ENCODE measurements around the gene IFNW1.

Gene IFNW1

DNA sequence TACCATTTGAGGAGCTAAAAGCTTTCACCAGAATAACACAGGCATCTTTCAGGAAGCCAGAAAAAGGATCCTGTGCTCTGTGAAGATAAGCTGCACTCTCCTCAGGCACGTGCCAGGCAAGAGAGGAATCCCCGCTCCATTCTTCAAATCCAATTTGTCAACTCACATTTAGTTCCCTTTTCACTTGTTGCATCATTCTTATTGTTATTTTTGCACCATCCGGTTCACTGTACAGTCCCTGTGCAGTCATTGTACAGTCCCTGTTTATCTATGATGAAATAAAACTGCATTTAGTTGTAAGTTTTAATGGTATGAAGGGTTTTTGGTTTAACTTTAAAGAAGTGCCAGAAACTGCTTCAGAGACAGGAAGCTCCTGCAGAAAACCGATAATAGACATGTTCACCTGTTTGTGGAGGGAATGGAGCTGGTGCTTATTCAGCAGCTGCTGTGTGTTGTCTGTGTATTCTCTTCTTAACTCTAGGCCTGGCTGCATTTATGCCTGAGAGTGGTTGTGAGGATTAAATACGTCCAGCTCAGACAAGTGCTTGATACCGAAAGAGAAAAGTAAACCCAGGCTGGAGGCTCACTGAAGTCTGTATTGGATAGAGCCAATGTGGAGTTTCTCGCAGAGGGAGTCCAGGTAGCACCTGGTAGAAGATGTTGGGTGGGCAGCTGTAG is 22.4 kb downstream of the IFNW1 start:
- TF ChIP-seq, protein P1, sequence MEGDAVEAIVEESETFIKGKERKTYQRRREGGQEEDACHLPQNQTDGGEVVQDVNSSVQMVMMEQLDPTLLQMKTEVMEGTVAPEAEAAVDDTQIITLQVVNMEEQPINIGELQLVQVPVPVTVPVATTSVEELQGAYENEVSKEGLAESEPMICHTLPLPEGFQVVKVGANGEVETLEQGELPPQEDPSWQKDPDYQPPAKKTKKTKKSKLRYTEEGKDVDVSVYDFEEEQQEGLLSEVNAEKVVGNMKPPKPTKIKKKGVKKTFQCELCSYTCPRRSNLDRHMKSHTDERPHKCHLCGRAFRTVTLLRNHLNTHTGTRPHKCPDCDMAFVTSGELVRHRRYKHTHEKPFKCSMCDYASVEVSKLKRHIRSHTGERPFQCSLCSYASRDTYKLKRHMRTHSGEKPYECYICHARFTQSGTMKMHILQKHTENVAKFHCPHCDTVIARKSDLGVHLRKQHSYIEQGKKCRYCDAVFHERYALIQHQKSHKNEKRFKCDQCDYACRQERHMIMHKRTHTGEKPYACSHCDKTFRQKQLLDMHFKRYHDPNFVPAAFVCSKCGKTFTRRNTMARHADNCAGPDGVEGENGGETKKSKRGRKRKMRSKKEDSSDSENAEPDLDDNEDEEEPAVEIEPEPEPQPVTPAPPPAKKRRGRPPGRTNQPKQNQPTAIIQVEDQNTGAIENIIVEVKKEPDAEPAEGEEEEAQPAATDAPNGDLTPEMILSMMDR (IDR thresholded peaks at IDR 0.05; ENCODE audit: low read depth, low read length, missing control alignments) = no peak
- Histone ChIP-seq H3K27me3 (replicated peaks) (no peaks in the 10 kb centered on the region), H3K36me3 (replicated peaks) (no peaks in the 10 kb centered on the region), H3K4me3 (ENCODE audit: low read depth, low read length) (no peak overlapping the region), H3K27ac (no peak overlapping the region)
- no peak for DNase-seq
- in situ Hi-C loops (cut with HindIII; ENCODE audit: low pct_ligation_motif_present, low sequenced_read_pairs) = no loop called here

DNA sequence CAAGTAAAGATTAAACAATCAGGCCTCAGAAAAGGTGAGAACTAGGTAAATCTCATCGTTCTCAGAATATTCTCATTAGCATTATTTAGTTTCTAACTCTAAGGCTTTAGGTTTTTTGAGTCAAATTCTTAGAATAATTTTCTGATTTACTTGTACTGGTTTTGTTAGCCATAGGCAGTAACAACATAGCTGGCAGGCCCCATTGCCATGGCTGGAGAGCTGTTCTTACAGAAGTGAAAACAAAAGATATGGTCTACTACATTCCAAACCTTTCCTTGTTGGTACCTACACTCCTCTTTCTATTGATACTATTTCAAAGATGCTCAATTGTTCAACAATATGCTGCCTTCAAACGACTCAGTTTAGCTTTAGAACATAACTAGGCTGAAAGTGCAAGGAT is 27.3 kb downstream of the IFNW1 start:
- in situ Hi-C loops (cut with HindIII; ENCODE audit: low pct_ligation_motif_present, low sequenced_read_pairs) = no loop called here
- H3K27me3 ChIP-seq (replicated peaks) = no peaks in the 10 kb centered on the region
- TF ChIP-seq, protein P1 (IDR thresholded peaks at IDR 0.05; ENCODE audit: low read depth, low read length, missing control alignments) = no peak
- H3K4me3 ChIP-seq (ENCODE audit: low read depth, low read length) = no peak overlapping the region
- no peak overlapping the region for H3K27ac ChIP-seq
- no peak for DNase-seq
- no peaks in the 10 kb centered on the region for H3K36me3 ChIP-seq (replicated peaks)

DNA sequence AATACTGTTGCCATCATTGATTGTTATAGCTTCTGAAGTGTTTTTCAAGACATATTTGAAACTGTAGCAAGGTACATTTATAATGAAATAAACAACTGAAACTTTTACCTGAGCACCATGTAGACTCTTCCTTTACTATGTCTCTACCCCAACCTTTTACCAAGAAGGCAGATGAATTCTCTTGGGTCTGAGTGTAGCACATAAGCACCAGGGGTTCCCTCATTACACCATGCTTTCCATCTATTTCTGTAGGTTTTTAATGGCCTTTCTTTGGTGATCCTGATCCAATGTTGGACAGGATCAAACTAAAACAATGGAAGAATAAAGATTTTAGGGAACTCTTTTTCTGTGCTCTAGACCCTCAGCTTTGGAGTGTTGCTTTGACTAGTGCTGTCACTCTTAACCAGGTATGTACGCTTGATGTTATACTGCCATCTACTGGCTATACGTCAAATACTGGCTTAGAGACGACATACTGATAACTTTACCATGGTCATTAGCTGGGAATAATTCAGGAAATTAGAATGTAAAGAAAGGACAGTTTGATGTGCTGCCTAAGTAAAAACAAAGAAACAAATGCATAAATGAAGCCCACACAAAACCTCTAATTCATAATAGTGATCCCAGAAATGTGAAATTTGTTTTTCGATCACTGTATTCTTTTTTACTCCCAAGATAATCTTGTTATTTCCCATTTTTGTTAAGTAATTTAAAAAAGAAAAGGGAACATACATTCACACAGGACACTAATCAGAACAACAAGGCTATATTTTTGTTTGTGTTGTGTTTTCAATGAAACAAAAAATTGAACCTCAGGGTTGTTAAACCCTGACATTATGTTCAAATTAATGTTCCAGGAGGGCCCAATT is 30.7 kb downstream of the IFNW1 start:
- no peak overlapping the region for H3K27ac ChIP-seq
- TF ChIP-seq, protein P1 (IDR thresholded peaks at IDR 0.05; ENCODE audit: low read depth, low read length, missing control alignments) = peak; percentile 71
- no peaks in the 10 kb centered on the region for H3K36me3 ChIP-seq (replicated peaks)
- no peak overlapping the region for H3K4me3 ChIP-seq (ENCODE audit: low read depth, low read length)
- DNase-seq = peak; percentile 59
- in situ Hi-C loops (cut with HindIII; ENCODE audit: low pct_ligation_motif_present, low sequenced_read_pairs) = no loop called here
- no peaks in the 10 kb centered on the region for H3K27me3 ChIP-seq (replicated peaks)

DNA sequence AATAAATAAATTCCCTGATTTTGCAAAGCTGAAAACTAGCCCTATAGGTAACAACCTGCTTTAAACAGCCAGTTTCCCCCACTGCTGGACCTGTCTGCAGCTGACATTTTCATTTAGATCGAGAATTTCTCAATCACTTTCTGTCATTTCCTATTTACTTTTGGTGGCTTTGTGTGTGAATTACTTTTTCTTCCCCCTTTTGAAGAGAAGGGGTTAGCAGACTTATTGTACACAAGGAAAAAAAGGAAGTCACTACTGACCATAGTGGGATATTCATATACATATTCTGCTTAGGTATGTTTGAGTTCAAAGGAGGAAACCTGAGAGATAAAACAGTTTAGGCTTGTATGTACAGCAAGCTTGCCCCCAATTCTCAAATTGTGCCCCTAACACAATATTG is 36.8 kb downstream of the IFNW1 start:
- TF ChIP-seq, protein P1 (IDR thresholded peaks at IDR 0.05; ENCODE audit: low read depth, low read length, missing control alignments) = no peak
- Histone ChIP-seq H3K36me3 (replicated peaks) (no peaks in the 10 kb centered on the region), H3K27me3 (replicated peaks) (no peaks in the 10 kb centered on the region), H3K4me3 (ENCODE audit: low read depth, low read length) (no peak overlapping the region), H3K27ac (no peak overlapping the region)
- no peak for DNase-seq
- in situ Hi-C loops (cut with HindIII; ENCODE audit: low pct_ligation_motif_present, low sequenced_read_pairs) = no loop called here

DNA sequence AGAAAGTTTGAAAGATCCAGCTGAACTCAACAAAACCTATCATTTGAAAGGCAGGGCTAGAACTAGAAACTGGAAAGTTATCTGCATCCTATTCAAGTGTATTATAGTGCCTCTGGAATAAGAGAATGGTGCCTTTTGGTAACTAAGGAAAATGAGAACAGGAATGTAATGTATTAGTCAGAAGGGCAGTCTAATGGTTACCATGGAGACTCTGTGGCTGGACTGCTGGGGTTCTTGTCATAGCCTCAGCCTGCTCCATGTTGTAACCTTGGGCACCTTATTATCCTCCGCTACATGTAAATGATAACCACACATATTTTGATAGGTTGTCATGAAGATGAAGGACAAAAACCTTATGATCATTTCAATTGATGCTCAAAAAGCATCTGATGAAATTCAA is 39.3 kb downstream of the IFNW1 start:
- peak; percentile 58 for DNase-seq
- Histone ChIP-seq H3K27ac (no peak overlapping the region), H3K27me3 (replicated peaks) (no peaks in the 10 kb centered on the region), H3K4me3 (ENCODE audit: low read depth, low read length) (no peak overlapping the region), H3K36me3 (replicated peaks) (no peaks in the 10 kb centered on the region)
- TF ChIP-seq, protein P1 (IDR thresholded peaks at IDR 0.05; ENCODE audit: low read depth, low read length, missing control alignments) = no peak
- in situ Hi-C loops (cut with HindIII; ENCODE audit: low pct_ligation_motif_present, low sequenced_read_pairs) = no loop called here
